SK-N-SH (cell line): ENCODE results near the gene CNTNAP2. TPM values are rescaled to one million over a fixed set of nuclear protein-coding genes. Genes with fewer than 3 reads are reported as not detected.
A peak's percentile ranks its signal among the peaks of the same experiment; 100 is the strongest.

Source experiments
- CTCF ChIA-PET: fragments of 300-600, 350-600 bp; formaldehyde crosslinking; extraction: SDS; loops from one replicate; lab custom pipeline; 2021; lab: Yijun Ruan, JAX
- POLR2A ChIA-PET: fragments of 350-600 bp; sonication (Branson Sonifier 250); formaldehyde crosslinking; extraction: SDS; loops from one replicate; lab custom pipeline; 2020; ENCODE audit warnings: antibody characterized with exemption, inconsistent platforms; lab: Yijun Ruan, JAX
- DNase-seq: peaks from one replicate; pipeline ENCODE4 v3.0.0; 2012
- H2AFZ ChIP-seq: fragments of 200-600 bp; sonication (generic); 2 replicates; pipeline ENCODE4 v1.8.1; 2016; ENCODE audit warnings: antibody characterized with exemption, mild to moderate bottlenecking, low read depth
- H3F3A ChIP-seq: fragments of 200-600 bp; sonication (generic); replicated peaks from 2 replicates; pipeline ENCODE3; 2016; ENCODE audit warnings: antibody characterized with exemption, mild to moderate bottlenecking; ENCODE audit not compliant: insufficient read depth
- H3K27ac ChIP-seq, 2 experiments: fragments of 200-500 bp in 1 of 2; fragments of 200-600 bp in 1 of 2; sonication (Bioruptor generic) in 1 of 2; sonication (generic), shearing (Covaris generic) in 1 of 2; 2 replicates each; pipeline versions ENCODE4 v1.5.1 to v1.6.1; 2014 to 2016; ENCODE audit warnings: low read depth in 2 of 2, inconsistent platforms in 1 of 2, low read length in 1 of 2, mild to moderate bottlenecking in 1 of 2, mixed read lengths in 1 of 2
- H3K27me3 ChIP-seq: fragments of 200-600 bp; sonication (generic), shearing (Covaris generic); 2 replicates; pipeline ENCODE4 v1.6.1; 2016; ENCODE audit warnings: mixed run types; ENCODE audit not compliant: insufficient read depth
- H3K36me3 ChIP-seq, 2 experiments: fragments of 200-500 bp in 1 of 2; fragments of 200-600 bp in 1 of 2; sonication (Bioruptor generic) in 1 of 2; sonication (generic) in 1 of 2; replicated peaks in 1 of 2; 2 replicates each; pipeline versions ENCODE3 to v1.5.1; 2014 to 2016; ENCODE audit warnings: low read length in 1 of 2, mild to moderate bottlenecking in 1 of 2; ENCODE audit not compliant: insufficient read depth in 2 of 2, control insufficient read depth in 1 of 2
- H3K4me1 ChIP-seq, 2 experiments: fragments of 200-500 bp in 1 of 2; fragments of 200-600 bp in 1 of 2; sonication (Bioruptor generic) in 1 of 2; sonication (generic), shearing (Covaris generic) in 1 of 2; 2 replicates each; pipeline versions ENCODE4 v1.5.1 to v1.6.1; 2014 to 2016; ENCODE audit warnings: low read depth in 1 of 2, low read length in 1 of 2, mixed run types in 1 of 2; ENCODE audit not compliant: insufficient read depth in 2 of 2, control insufficient read depth in 1 of 2
- H3K4me2 ChIP-seq: fragments of 200-600 bp; sonication (generic), shearing (Covaris generic); 2 replicates; pipeline ENCODE4 v1.6.1; 2017; ENCODE audit warnings: mixed run types
- H3K4me3 ChIP-seq, 2 experiments: fragments of 200-500 bp in 1 of 2; fragments of 200-600 bp in 1 of 2; sonication (Bioruptor generic) in 1 of 2; sonication (generic), shearing (Covaris generic) in 1 of 2; 2 replicates each; pipeline versions ENCODE4 v1.5.1 to v1.8.1; 2014 to 2016; ENCODE audit warnings: low read depth in 2 of 2, inconsistent platforms in 1 of 2, low read length in 1 of 2, mild to moderate bottlenecking in 1 of 2, mixed read lengths in 1 of 2, moderate library complexity in 1 of 2
- H3K79me2 ChIP-seq: fragments of 200-600 bp; sonication (generic); 2 replicates; pipeline ENCODE4 v1.8.1; 2017; ENCODE audit warnings: mild to moderate bottlenecking; ENCODE audit not compliant: insufficient read depth
- H3K9ac ChIP-seq: fragments of 200-600 bp; sonication (generic); 2 replicates; pipeline ENCODE4 v1.6.1; 2017; ENCODE audit warnings: mixed run types
- H3K9me2 ChIP-seq: fragments of 200-600 bp; sonication (generic); 2 replicates; pipeline ENCODE4 v1.6.1; 2017; ENCODE audit warnings: mixed run types
- H3K9me3 ChIP-seq: fragments of 200-600 bp; sonication (generic); 2 replicates; pipeline ENCODE4 v1.6.1; 2017; ENCODE audit warnings: mixed run types, mild to moderate bottlenecking, moderate library complexity
- H4K20me1 ChIP-seq: fragments of 200-600 bp; sonication (generic); 2 replicates; pipeline ENCODE4 v1.6.1; 2017; ENCODE audit warnings: mild to moderate bottlenecking, mixed run types; ENCODE audit not compliant: insufficient read depth
- CTCF ChIP-seq: fragments of 200-600 bp; sonication (generic); IDR thresholded peaks from 2 replicates; pipeline ENCODE4 v1.6.1; 2017; ENCODE audit warnings: antibody characterized with exemption, mild to moderate bottlenecking, moderate library complexity
- EZH2phosphoT487 ChIP-seq: fragments of 200-600 bp; sonication (generic); IDR thresholded peaks from 2 replicates; pipeline ENCODE4 v1.6.1; 2017; ENCODE audit warnings: low read depth, mixed run types, mild to moderate bottlenecking, antibody characterized with exemption, moderate library complexity, borderline replicate concordance
- GATA2 ChIP-seq: sonication (generic); formaldehyde crosslinking; IDR thresholded peaks from 2 replicates; pipeline ENCODE4 v1.5.0; 2020; ENCODE audit warnings: mild to moderate bottlenecking, missing genetic modification reagents
- MXI1 ChIP-seq: IDR thresholded peaks from 2 replicates; pipeline ENCODE4 v1.6.1; 2012; ENCODE audit warnings: mild to moderate bottlenecking, low read depth, low read length, improper control_type of control experiment
- NFIC ChIP-seq: IDR thresholded peaks from 2 replicates; pipeline ENCODE4 v1.4.0; 2012; ENCODE audit warnings: borderline replicate concordance
- RAD21 ChIP-seq: IDR thresholded peaks from 2 replicates; pipeline ENCODE4 v1.6.1; 2012; ENCODE audit warnings: mild to moderate bottlenecking, low read length
- RCOR1 ChIP-seq: fragments of 150-350 bp; IDR thresholded peaks from 2 replicates; pipeline ENCODE4 v1.6.1; 2017; ENCODE audit warnings: antibody characterized with exemption, low read length
- SIN3A ChIP-seq: IDR thresholded peaks from 2 replicates; pipeline ENCODE4 v1.6.1; 2012; ENCODE audit warnings: low read depth, mild to moderate bottlenecking, low read length, moderate library complexity, borderline replicate concordance
- SMC3 ChIP-seq: IDR thresholded peaks from 2 replicates; pipeline ENCODE4 v1.6.1; 2012; ENCODE audit warnings: low read depth, low read length, improper control_type of control experiment
- TEAD4 ChIP-seq: IDR thresholded peaks from 2 replicates; pipeline ENCODE4 v1.4.0; 2012; ENCODE audit warnings: mild to moderate bottlenecking, borderline replicate concordance; ENCODE audit not compliant: insufficient read depth
- ZBTB33 ChIP-seq: IDR thresholded peaks from 2 replicates; pipeline ENCODE4 v1.4.0; 2012; ENCODE audit warnings: low read depth, borderline replicate concordance
- WGBS: methylation state at CpG from one replicate; pipeline ENCODE4 v1.1.6; 2017; ENCODE audit warnings: low lambda C conversion rate; 5-methylcytosine and 5-hydroxymethylcytosine counted together
- polyA plus RNA-seq, 3 experiments: library from polyadenylated mRNA; depleted of rRNA; stranded (reverse); fragments of >200 nt; gene quantifications; 2 replicates each; pipeline ENCODE4 v1.2.3, GENCODE V29; 2012

Gene CNTNAP2
- polyA plus RNA-seq, 1 of the 3 experiments (the other 2 are of a cell fraction), result 3.4 TPM

GRCh38 chr7:146172112-146172511 is 55.5 kb downstream of the CNTNAP2 start:
- 52% methylated on average over 2 of the region's 2 CpGs for WGBS

GRCh38 chr7:146175716-146176115 is 59.1 kb downstream of the CNTNAP2 start:
- Histone ChIP-seq H3K9ac (no peak overlapping the region), H3K4me1 (peaks cover 0 to 2% of the 10 kb centered on the region in 2 experiments; a peak in 1 of 4 replicates), H3F3A (no peaks in the 10 kb centered on the region), H3K36me3 (no peaks in the 10 kb centered on the region), H3K79me2 (no peaks in the 10 kb centered on the region), H3K4me3 (no peak overlapping the region), H3K9me3 (no peaks in the 10 kb centered on the region), H3K27ac (no peak overlapping the region), H4K20me1 (no peaks in the 10 kb centered on the region), H3K9me2 (no peaks in the 10 kb centered on the region), H3K27me3 (no peaks in the 10 kb centered on the region), H2AFZ (no peak overlapping the region), H3K4me2 (no peak overlapping the region)
- DNase-seq, result no peak
- WGBS, result 27% methylated on average over 2 of the region's 2 CpGs
- CTCF ChIA-PET, result interaction anchor here (0.8 to 1.4 kb wide), 3 partner anchors 11 to 22 kb away, joined by 3 to 4 read pairs (median 3); no protein-coding TSS in a partner anchor
- POLR2A ChIA-PET, result no interaction called here
- no peak for TF ChIP-seq RCOR1
- peak; percentile 56 for TF ChIP-seq CTCF

More at GRCh38 chr7:146172112-146172511, 55.5 kb downstream of the CNTNAP2 start:
- Histone ChIP-seq H3K9me3 (no peaks in the 10 kb centered on the region), H2AFZ (no peak overlapping the region), H3K4me3 (no peak overlapping the region), H3K4me1 (peaks cover 0 to 2% of the 10 kb centered on the region in 2 experiments; a peak in 1 of 4 replicates), H3K9ac (no peak overlapping the region), H3K9me2 (no peaks in the 10 kb centered on the region), H4K20me1 (no peaks in the 10 kb centered on the region), H3K27me3 (no peaks in the 10 kb centered on the region), H3F3A (no peaks in the 10 kb centered on the region), H3K27ac (no peak overlapping the region), H3K36me3 (no peaks in the 10 kb centered on the region), H3K4me2 (no peak overlapping the region), H3K79me2 (no peaks in the 10 kb centered on the region)
- POLR2A ChIA-PET, result no interaction called here
- DNase-seq, result no peak
- TF ChIP-seq SIN3A (no peak), EZH2phosphoT487 (no peak), CTCF (peak; percentile 53), RAD21 (peak; percentile 18; the same call in 1 of the 2 replicates)
- CTCF ChIA-PET, result no interaction called here

GRCh38 chr7:146176860-146177259 is 60.3 kb downstream of the CNTNAP2 start:
- Histone ChIP-seq H3K9me2 (no peaks in the 10 kb centered on the region), H2AFZ (no peak overlapping the region), H3K4me3 (no peak overlapping the region), H3F3A (no peaks in the 10 kb centered on the region), H3K36me3 (no peaks in the 10 kb centered on the region), H3K9ac (no peak overlapping the region), H3K4me1 (peaks cover 0 to 2% of the 10 kb centered on the region in 2 experiments; a peak in 1 of 4 replicates), H3K79me2 (no peaks in the 10 kb centered on the region), H4K20me1 (no peaks in the 10 kb centered on the region), H3K9me3 (no peaks in the 10 kb centered on the region), H3K27ac (no peak overlapping the region), H3K4me2 (no peak overlapping the region), H3K27me3 (no peaks in the 10 kb centered on the region)
- WGBS, result 41% methylated on average over 1 of the region's 1 CpG
- TF ChIP-seq EZH2phosphoT487 (no peak), CTCF (no peak), TEAD4 (no peak), ZBTB33 (no peak), MXI1 (no peak), SMC3 (no peak), NFIC (no peak), GATA2 (no peak), SIN3A (no peak)
- DNase-seq, result no peak
- ChIA-PET POLR2A (no interaction called here), CTCF (interaction anchor here (1.1 to 1.4 kb wide), 2 partner anchors 12 to 32 kb away, joined by 4 read pairs; no protein-coding TSS in a partner anchor)
